Body of pancreas (tissue), 4 donors: ENCODE results near the gene SSUH2.

Experiments used
- CTCF ChIP-seq, 7 experiments: fragments of 450-650 bp in 4 of 7; fragments of 200-600 bp in 3 of 7; sonication (generic) in 3 of 7; IDR thresholded peaks; one replicate each; pipeline ENCODE4 v1.5.1; 2016 to 2019; ENCODE audit warnings: antibody characterized with exemption in 7 of 7
- POLR2A ChIP-seq, 3 donors: fragments of 450-650 bp; IDR thresholded peaks; one replicate each; pipeline ENCODE4 v1.6.1; 2016; ENCODE audit warnings: antibody characterized with exemption in 3 of 3, mild to moderate bottlenecking in 2 of 3

DNA sequence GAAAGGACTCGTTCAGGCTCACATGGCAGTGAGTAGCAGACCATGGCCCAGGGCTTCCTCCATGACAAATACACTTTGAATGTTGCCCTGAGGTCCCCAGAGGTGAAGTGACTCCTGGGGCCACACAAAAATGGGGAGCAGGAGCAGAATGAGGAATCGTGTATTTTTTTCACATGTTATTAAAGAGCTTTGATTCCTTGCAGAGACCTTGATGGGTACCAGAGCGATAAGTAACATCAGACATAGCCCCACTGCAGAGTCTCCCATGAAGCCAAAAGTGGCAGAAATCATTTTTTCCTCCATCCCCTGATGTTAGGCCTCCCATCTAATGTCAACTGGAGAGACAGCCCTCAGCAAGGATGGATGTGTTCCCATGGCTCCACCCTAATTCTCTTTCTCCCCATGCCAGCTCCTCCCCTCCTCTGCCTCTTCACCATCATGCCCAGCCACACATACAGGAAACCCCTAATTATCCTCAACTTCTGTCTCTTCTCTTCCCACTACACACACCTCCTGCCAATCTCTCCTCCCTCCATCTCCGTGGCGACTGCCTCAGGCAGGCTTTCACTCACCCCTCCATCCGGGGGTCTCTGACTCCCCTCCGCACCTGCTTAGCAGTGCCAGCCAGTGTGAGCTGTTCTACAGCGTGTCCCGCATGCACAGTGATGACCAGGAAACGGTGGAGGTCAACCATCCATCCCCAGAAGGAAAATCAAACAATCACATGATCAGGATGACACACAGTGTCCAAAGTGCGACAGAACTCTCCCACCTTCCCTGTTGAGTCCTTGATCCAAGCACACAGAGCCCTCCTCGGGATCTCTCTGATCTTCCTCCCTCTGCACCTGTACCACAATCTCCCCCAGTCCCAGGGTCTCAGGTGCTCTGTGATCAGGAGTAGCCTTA, 7.1 kb upstream of the SSUH2 start:
- TF ChIP-seq CTCF (IDR thresholded peaks at IDR 0.05) = no peak
- no peak for TF ChIP-seq POLR2A (IDR thresholded peaks at IDR 0.05)
